SK-MEL-5 (cell line): Measurements from ENCODE around the gene MTPN. TPM values are rescaled to one million over a fixed set of nuclear protein-coding genes. Genes with fewer than 3 reads are reported as not detected.

Source experiments
- DNase-seq: peaks from one replicate; pipeline ENCODE4 v3.0.0-alpha.2; 2016; ENCODE audit warnings: low read depth, low spot score
- in situ Hi-C: cut with HindIII; loops from 2 replicates; pipeline ENCODE4 v1.10.0; 2016; ENCODE audit warnings: low sequenced_read_pairs, high pct_unique_total_duplicates, low pct_unique_long_range_greater_than_20kb
- total RNA-seq: library from RNA; depleted of rRNA; stranded (reverse); fragments of >200 nt; shearing (Covaris generic); gene quantifications from 2 replicates; pipeline ENCODE4 v1.2.3, GENCODE V29; 2014

The MTPN gene
- total RNA-seq, 1 experiment from 2014 or later, result 168 TPM

- no peak for DNase-seq
- in situ Hi-C loops, result no loop called here
These were observed 16.8 kb upstream of the MTPN start for GRCh38 chr7:135993950-135994349.

- no peak for DNase-seq
- in situ Hi-C loops, result no loop called here
These were observed 14.7 kb upstream of the MTPN start for GRCh38 chr7:135991906-135992305.

- DNase-seq, result no peak
- in situ Hi-C loops, result no loop called here
These were observed 14.2 kb upstream of the MTPN start for GRCh38 chr7:135991322-135991721.

- in situ Hi-C loops, result no loop called here
- no peak for DNase-seq
These were observed 13.1 kb upstream of the MTPN start for GRCh38 chr7:135990258-135990657.

GRCh38 chr7:135981958-135982646 lies 4.9 kb upstream of the MTPN start:
- DNase-seq, result no peak
- in situ Hi-C loops, result no loop called here

GRCh38 chr7:135980665-135981180 lies 3.6 kb upstream of the MTPN start:
- in situ Hi-C loops, result no loop called here
- peak; percentile 19 for DNase-seq

- DNase-seq, result peak; percentile 53
- in situ Hi-C loops, result no loop called here
These were observed 2.9 kb upstream of the MTPN start for GRCh38 chr7:135980012-135980551.

GRCh38 chr7:135979471-135980011 lies 2.4 kb upstream of the MTPN start:
- in situ Hi-C loops, result no loop called here

GRCh38 chr7:135978624-135979023 lies 1.5 kb upstream of the MTPN start:
- in situ Hi-C loops, result no loop called here
- no peak for DNase-seq

More at GRCh38 chr7:135979471-135980011, 2.4 kb upstream of the MTPN start:
- DNase-seq, result no peak

- DNase-seq, result no peak
- in situ Hi-C loops, result no loop called here
These were observed 545 bp upstream of the MTPN start for GRCh38 chr7:135977742-135978066.

GRCh38 chr7:135976312-135977006 lies 700 bp downstream of the MTPN start:
- in situ Hi-C loops, result no loop called here
- peak; percentile 17 for DNase-seq

GRCh38 chr7:135975166-135975565 lies 2.0 kb downstream of the MTPN start:
- no peak for DNase-seq
- in situ Hi-C loops, result no loop called here

GRCh38 chr7:135974667-135975066 lies 2.5 kb downstream of the MTPN start:
- no peak for DNase-seq
- in situ Hi-C loops, result no loop called here

GRCh38 chr7:135971366-135971725 lies 5.8 kb downstream of the MTPN start:
- no peak for DNase-seq
- in situ Hi-C loops, result no loop called here

- in situ Hi-C loops, result no loop called here
- no peak for DNase-seq
These were observed 6.3 kb downstream of the MTPN start for GRCh38 chr7:135970682-135971365.

GRCh38 chr7:135970045-135970444 lies 7.1 kb downstream of the MTPN start:
- in situ Hi-C loops, result no loop called here
- no peak for DNase-seq

GRCh38 chr7:135966341-135967043 lies 10.7 kb downstream of the MTPN start:
- no peak for DNase-seq
- in situ Hi-C loops, result no loop called here

- DNase-seq, result no peak
- in situ Hi-C loops, result no loop called here
These were observed 11.6 kb downstream of the MTPN start for GRCh38 chr7:135965602-135966001.
